22Rv1 (cell line): ENCODE data around the gene TIGD7.

Experiments
- CTCF ChIP-seq: fragments of 450-650 bp; IDR thresholded peaks from 2 replicates; pipeline ENCODE4 v1.5.1; 2017; ENCODE audit warnings: mild to moderate bottlenecking
- ZFX ChIP-seq: fragments of 450-650 bp; IDR thresholded peaks from 2 replicates; pipeline ENCODE4 v1.6.1; 2017; ENCODE audit warnings: antibody characterized with exemption, borderline replicate concordance

DNA sequence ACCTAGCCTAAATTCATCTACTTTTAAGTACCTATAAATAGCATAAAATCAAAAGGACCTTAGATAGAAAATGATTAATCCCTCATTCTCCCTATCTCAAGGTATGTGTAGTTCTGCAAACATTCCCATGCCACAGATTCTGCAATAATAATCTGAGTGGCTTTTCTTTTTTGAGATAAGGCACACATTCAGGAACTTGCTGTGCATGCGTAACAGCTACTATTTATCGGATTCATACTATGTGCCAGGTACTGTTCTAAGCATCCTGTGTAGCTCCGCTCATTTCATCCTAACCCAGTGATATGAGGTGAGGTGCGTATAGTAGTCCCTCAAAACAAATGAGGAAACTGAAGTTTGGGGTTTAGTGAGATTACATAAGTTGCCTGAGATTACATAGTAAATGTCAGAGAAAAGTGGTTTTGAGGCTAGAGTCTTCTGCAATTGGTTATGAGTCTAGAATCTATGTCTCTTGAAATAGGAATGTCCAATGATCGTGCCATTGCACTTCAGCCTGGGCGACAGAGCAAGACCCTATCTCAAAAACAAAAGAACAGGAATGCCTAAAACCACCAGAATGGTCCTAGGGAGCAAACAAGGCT lies 23.9 kb downstream of the TIGD7 start:
- TF ChIP-seq CTCF (no peak), ZFX (no peak)
